GM19455 (cell line): ENCODE data around the gene ADAMTSL3.
"Not testable (repeated sequence)": the region's sequence is repeated elsewhere in the genome, so short reads cannot be mapped to it uniquely, and the experiment has no call there.

Source experiments
- ATAC-seq: cut with Tn5 transposase; IDR thresholded peaks from one replicate; pipeline ENCODE4 v1.9.1; 2021; ENCODE audit not compliant: unreplicated experiment

ADAMTSL3 gene

GRCh38 chr15:83697716-83698115, 43.8 kb downstream of the ADAMTSL3 start:
- no peak for ATAC-seq

DNA sequence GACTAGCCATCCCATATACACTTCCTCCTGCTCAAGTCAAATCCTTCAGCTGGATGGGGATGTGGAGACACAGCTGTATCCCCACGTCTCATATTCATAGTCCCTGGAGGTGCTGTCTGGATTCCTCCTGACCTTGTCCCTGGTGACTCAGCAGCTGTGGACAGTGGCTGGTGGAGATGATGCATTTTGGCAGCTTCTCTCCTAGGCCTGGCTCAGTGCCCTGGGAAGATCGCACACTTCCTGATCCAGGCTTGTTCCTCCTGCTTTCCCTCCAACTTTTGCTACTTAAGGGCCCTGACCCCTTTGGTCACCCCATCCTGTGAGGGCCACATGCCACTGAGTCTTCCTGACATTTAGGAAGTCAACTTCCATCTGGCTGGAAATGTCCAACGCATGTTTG, 44.4 kb downstream of the ADAMTSL3 start:
- no peak for ATAC-seq

GRCh38 chr15:83699028-83699427, 45.1 kb downstream of the ADAMTSL3 start:
- no peak for ATAC-seq

DNA sequence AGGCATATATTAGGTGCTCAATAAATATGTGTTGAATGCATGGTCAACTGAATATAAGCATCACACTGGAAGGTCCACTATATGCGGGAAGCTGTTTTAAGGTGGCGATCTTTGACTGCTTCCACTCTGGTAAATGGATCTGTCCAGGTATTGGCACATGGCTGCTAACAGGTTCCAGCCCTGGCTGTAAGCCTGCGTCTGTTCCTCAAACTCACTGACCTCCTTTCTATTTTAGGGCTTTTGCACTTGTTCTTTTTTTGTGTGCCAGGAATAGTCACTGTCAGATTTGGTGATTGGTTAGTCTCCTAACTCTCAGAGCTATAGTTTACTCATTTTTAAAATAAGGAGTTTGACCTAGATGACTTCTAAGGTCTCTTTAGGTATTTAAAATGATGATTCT, 46.2 kb downstream of the ADAMTSL3 start:
- ATAC-seq = no peak

GRCh38 chr15:83702314-83702713, 48.4 kb downstream of the ADAMTSL3 start:
- ATAC-seq = not testable (repeated sequence)

- no peak for ATAC-seq
Measured at GRCh38 chr15:83708328-83708727, 54.4 kb downstream of the ADAMTSL3 start.

DNA sequence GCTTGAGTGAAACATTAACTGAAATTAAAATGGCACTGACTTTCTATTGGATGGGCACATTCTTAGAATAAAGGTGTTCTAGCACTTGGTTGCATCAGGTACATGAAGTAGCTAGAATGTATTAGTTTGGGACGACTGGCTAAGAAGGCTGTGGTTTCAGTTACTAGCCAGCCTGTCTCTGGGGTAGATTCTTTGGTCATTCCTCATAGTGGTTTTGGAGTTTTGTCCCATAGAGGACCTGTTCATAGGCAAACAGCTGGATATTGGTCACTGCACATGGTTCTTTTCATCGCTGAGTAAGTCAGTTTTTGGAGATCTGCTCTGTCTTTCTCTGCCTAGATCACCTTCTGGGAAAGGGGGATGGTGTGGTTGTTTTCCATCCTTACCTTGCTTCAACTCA, 55.3 kb downstream of the ADAMTSL3 start:
- ATAC-seq = no peak

DNA sequence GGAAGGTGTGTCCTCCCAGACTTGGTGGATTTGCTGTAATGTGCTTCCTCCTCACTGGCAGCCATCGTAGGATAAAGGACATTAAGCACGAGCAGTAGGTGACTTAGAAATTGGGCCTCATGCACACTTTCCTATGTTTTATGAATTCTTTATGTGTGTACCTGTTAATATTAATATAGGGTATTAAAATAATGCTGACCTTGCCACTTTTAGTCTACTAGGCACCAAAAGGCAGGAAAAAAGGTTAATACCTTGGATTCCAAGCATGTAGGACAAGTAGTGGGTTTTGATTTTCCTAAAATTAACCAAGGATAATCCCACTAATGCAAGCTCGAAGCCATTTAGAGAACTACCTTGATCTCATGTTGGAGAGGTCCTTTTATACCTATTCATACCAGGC, 55.9 kb downstream of the ADAMTSL3 start:
- no peak for ATAC-seq

DNA sequence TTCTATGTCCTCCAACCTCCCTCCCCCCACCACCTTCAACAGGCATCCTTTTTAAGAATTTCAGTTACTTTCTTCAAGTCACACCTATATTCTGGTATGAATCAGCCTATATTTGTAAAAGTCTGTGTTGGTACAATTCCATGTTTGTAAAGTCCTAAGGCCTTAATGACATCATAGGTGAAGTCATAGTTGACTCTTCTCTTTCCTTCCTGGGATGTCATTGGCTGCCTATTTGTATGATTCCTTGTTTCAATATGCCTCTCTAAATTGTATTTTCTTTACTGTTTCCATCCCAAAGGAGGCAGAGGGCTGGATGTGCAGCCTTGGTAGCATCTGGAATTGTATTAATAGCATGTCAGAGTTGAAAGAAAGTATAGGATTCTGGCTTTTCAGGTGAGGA, 56.5 kb downstream of the ADAMTSL3 start:
- no peak for ATAC-seq

- ATAC-seq = no peak
Measured at GRCh38 chr15:83711236-83711635, 57.3 kb downstream of the ADAMTSL3 start.

- no peak for ATAC-seq
Measured at GRCh38 chr15:83713242-83713641, 59.3 kb downstream of the ADAMTSL3 start.

GRCh38 chr15:83714939-83715628, 61.2 kb downstream of the ADAMTSL3 start:
- ATAC-seq = no peak

GRCh38 chr15:83716605-83717004, 62.7 kb downstream of the ADAMTSL3 start:
- no peak for ATAC-seq

DNA sequence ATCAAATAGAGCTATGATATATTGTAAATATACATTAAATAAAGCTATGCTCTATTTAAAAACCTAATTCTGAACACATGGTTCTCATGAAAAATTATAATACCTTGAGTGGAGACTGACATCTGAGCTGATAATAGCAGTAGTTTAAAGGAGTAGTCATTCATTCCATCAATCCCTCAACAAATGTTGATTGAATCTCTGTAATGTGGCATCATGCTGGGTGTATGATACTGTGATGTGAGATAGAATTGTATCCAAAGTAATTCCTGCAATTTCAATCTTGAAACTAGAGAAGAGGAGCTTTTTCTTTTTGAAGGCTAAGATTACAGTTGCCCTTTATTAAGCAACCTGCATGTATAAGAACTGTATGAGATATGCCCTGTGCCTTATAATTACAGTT, 63.1 kb downstream of the ADAMTSL3 start:
- no peak for ATAC-seq

DNA sequence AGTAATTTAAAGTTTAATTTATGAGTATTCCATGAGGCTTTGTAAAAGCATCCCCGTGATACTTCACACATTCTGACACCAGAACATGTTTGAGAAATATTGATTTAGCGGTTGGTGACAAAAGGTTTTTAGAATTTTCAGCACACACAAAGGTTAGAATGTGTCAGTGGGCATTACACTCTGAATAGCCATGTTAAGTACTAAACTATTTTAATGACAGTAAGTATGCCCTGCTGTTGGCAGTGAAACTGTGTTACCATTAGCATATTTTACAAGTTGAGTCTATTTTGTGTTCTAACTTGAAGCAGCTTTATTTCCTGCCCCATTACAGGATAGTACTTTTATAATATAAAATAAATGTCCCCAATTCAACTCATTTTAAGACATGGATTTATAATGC, 66.5 kb downstream of the ADAMTSL3 start:
- no peak for ATAC-seq

GRCh38 chr15:83721031-83721430, 67.1 kb downstream of the ADAMTSL3 start:
- no peak for ATAC-seq

DNA sequence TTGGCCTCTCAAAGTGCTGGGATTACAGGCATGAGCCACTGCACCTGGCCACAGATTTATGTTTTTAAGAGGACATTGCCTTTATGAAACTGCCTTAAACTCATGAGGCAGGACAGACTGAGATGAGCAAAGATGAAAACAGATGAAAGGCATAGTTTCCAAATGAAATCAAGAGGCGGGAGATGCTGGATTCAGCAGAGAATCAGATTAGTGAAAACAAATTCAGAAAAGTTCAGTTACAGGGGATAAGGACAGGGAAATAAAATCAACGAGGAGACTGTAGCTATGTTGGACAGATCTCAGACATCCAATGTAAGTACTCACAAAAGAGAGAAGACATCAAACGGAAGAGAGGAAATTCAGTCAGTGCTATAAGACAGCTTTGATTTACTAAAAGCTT, 68.1 kb downstream of the ADAMTSL3 start:
- ATAC-seq = no peak

DNA sequence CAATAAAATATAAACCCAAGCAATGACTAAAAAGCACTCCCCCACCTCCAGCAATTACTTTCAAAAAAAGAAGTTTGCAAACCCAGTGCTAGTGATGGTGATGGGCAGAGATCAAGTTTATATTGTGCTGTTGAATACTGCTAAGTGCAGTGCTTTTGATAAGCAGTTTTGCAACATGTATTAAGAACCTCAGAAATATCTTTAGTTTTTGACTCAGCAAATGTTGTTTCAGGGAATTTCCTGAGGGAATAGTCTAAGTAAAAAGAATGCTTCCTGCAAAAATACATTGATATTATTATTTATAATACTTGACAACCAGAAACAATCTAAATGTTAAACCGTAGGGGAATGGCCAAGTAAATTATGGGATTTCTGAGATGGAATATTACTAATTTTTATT, 69.3 kb downstream of the ADAMTSL3 start:
- ATAC-seq = no peak

GRCh38 chr15:83732196-83732595, 78.3 kb downstream of the ADAMTSL3 start:
- no peak for ATAC-seq

GRCh38 chr15:83732770-83733169, 78.8 kb downstream of the ADAMTSL3 start:
- no peak for ATAC-seq

- no peak for ATAC-seq
Measured at GRCh38 chr15:83733206-83733605, 79.3 kb downstream of the ADAMTSL3 start.

GRCh38 chr15:83733691-83734090, 79.8 kb downstream of the ADAMTSL3 start:
- ATAC-seq = no peak

GRCh38 chr15:83734487-83734886, 80.6 kb downstream of the ADAMTSL3 start:
- ATAC-seq = no peak
